ENCODE measurements around the gene ELOA.

- TF ChIP-seq ZNF232 (CRISPR knock-in tag; IDR thresholded peaks at IDR 0.05; ENCODE audit: borderline replicate concordance) (no peak), ZZZ3 (CRISPR knock-in tag; IDR thresholded peaks at IDR 0.05; ENCODE audit: borderline replicate concordance) (no peak), FOXA3 (CRISPR knock-in tag; IDR thresholded peaks at IDR 0.05) (no peak), ZNF703 (CRISPR knock-in tag; IDR thresholded peaks at IDR 0.05; ENCODE audit: borderline replicate concordance) (no peak), IRF1 (CRISPR knock-in tag; IDR thresholded peaks at IDR 0.05; ENCODE audit: low read depth) (no peak), ZFP36L1 (CRISPR knock-in tag; IDR thresholded peaks at IDR 0.05) (no peak), ZNF761 (CRISPR knock-in tag; conservative IDR thresholded peaks at IDR 0.05) (no peak), FOXK2 (IDR thresholded peaks at IDR 0.05) (no peak), SRF (IDR thresholded peaks at IDR 0.05; ENCODE audit: low read depth, low read length) (no peak), FOXC1 (CRISPR knock-in tag; IDR thresholded peaks at IDR 0.05; ENCODE audit: borderline replicate concordance) (no peak), CREB1 (IDR thresholded peaks at IDR 0.05) (no peak), CREB1 (CRISPR knock-in tag; IDR thresholded peaks at IDR 0.05) (no peak)
- TF ChIP-seq, protein P1, sequence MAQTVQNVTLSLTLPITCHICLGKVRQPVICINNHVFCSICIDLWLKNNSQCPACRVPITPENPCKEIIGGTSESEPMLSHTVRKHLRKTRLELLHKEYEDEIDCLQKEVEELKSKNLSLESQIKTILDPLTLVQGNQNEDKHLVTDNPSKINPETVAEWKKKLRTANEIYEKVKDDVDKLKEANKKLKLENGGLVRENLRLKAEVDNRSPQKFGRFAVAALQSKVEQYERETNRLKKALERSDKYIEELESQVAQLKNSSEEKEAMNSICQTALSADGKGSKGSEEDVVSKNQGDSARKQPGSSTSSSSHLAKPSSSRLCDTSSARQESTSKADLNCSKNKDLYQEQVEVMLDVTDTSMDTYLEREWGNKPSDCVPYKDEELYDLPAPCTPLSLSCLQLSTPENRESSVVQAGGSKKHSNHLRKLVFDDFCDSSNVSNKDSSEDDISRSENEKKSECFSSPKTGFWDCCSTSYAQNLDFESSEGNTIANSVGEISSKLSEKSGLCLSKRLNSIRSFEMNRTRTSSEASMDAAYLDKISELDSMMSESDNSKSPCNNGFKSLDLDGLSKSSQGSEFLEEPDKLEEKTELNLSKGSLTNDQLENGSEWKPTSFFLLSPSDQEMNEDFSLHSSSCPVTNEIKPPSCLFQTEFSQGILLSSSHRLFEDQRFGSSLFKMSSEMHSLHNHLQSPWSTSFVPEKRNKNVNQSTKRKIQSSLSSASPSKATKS (CRISPR knock-in tag; IDR thresholded peaks at IDR 0.05), result no peak
- TF ChIP-seq, protein P2, sequence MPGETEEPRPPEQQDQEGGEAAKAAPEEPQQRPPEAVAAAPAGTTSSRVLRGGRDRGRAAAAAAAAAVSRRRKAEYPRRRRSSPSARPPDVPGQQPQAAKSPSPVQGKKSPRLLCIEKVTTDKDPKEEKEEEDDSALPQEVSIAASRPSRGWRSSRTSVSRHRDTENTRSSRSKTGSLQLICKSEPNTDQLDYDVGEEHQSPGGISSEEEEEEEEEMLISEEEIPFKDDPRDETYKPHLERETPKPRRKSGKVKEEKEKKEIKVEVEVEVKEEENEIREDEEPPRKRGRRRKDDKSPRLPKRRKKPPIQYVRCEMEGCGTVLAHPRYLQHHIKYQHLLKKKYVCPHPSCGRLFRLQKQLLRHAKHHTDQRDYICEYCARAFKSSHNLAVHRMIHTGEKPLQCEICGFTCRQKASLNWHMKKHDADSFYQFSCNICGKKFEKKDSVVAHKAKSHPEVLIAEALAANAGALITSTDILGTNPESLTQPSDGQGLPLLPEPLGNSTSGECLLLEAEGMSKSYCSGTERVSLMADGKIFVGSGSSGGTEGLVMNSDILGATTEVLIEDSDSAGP (CRISPR knock-in tag; IDR thresholded peaks at IDR 0.05; ENCODE audit: borderline replicate concordance), result no peak
- TF ChIP-seq, protein P3, sequence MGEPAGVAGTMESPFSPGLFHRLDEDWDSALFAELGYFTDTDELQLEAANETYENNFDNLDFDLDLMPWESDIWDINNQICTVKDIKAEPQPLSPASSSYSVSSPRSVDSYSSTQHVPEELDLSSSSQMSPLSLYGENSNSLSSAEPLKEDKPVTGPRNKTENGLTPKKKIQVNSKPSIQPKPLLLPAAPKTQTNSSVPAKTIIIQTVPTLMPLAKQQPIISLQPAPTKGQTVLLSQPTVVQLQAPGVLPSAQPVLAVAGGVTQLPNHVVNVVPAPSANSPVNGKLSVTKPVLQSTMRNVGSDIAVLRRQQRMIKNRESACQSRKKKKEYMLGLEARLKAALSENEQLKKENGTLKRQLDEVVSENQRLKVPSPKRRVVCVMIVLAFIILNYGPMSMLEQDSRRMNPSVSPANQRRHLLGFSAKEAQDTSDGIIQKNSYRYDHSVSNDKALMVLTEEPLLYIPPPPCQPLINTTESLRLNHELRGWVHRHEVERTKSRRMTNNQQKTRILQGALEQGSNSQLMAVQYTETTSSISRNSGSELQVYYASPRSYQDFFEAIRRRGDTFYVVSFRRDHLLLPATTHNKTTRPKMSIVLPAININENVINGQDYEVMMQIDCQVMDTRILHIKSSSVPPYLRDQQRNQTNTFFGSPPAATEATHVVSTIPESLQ (CRISPR knock-in tag; conservative IDR thresholded peaks at IDR 0.05), result no peak
Observed at GRCh38 chr1:23757812-23758211, 14.5 kb downstream of the ELOA start.
